Activated CD8-positive, alpha-beta memory T cell treated with anti-CD3 and anti-CD28 coated beads, Interleukin-2, amount 10 ng/mL, durations not matched to agents 7 days and 5 days (primary cell): ENCODE data around the gene EIF4H. TPM values are rescaled to one million over a fixed set of nuclear protein-coding genes. Genes with fewer than 3 reads are reported as not detected.
"Not testable (repeated sequence)": the region's sequence is repeated elsewhere in the genome, so short reads cannot be mapped to it uniquely, and the experiment has no call there.

Experiments used
- ATAC-seq: fragments of 150-1000 bp; cut with Tn5 transposase; one replicate; pipeline ENCODE4 v1.10.0; 2021; ENCODE audit warnings: moderate library complexity
- CTCF ChIA-PET: fragments of 350-600 bp; sonication (Branson Sonifier 250); formaldehyde crosslinking; loops from one replicate; lab custom pipeline; 2021; ENCODE audit warnings: antibody characterized with exemption; lab: Charles Lee
- DNase-seq: peaks from one replicate; pipeline ENCODE4 v3.0.0-alpha.2; 2020
- H3K27ac Mint-ChIP-seq: one replicate; pipeline ENCODE4 v1.8.0; 2021; ENCODE audit warnings: mild to moderate bottlenecking, mixed read lengths
- H3K27me3 Mint-ChIP-seq: one replicate; pipeline ENCODE4 v1.8.0; 2021; ENCODE audit warnings: mixed read lengths
- H3K36me3 Mint-ChIP-seq: one replicate; pipeline ENCODE4 v1.8.0; 2021; ENCODE audit warnings: mild to moderate bottlenecking, mixed read lengths
- H3K4me1 Mint-ChIP-seq: one replicate; pipeline ENCODE4 v1.8.0; 2021; ENCODE audit warnings: mixed read lengths
- H3K4me3 Mint-ChIP-seq: one replicate; pipeline ENCODE4 v1.8.0; 2021; ENCODE audit warnings: mild to moderate bottlenecking, moderate library complexity, mixed read lengths
- H3K9me3 Mint-ChIP-seq: one replicate; pipeline ENCODE4 v1.8.0; 2022; ENCODE audit warnings: low read depth, mixed read lengths
- total RNA-seq, 2 experiments: library from RNA; stranded (reverse); gene quantifications; one replicate each; pipeline ENCODE4 v1.2.3, GENCODE V29; 2021

EIF4H gene
- total RNA-seq, 2 experiments from 2014 or later: 278 to 322 TPM

GRCh38 chr7:74194686-74195085 lies 20.5 kb downstream of the EIF4H start:
- H3K4me3 Mint-ChIP-seq: no peak overlapping the region
- CTCF ChIA-PET: interaction anchor here (1.5 to 5.7 kb wide), 3 partner anchors 11 to 207 kb away, joined by 3 to 38 read pairs (median 6); no protein-coding TSS in a partner anchor
- no peaks in the 10 kb centered on the region for H3K9me3 Mint-ChIP-seq
- H3K4me1 Mint-ChIP-seq: peaks cover 16% of the 10 kb centered on the region
- DNase-seq: no peak
- no peaks in the 10 kb centered on the region for H3K27me3 Mint-ChIP-seq
- peak overlapping the region; percentile 77 for H3K27ac Mint-ChIP-seq
- ATAC-seq: no peak
- peaks cover 57% of the 10 kb centered on the region for H3K36me3 Mint-ChIP-seq

DNA sequence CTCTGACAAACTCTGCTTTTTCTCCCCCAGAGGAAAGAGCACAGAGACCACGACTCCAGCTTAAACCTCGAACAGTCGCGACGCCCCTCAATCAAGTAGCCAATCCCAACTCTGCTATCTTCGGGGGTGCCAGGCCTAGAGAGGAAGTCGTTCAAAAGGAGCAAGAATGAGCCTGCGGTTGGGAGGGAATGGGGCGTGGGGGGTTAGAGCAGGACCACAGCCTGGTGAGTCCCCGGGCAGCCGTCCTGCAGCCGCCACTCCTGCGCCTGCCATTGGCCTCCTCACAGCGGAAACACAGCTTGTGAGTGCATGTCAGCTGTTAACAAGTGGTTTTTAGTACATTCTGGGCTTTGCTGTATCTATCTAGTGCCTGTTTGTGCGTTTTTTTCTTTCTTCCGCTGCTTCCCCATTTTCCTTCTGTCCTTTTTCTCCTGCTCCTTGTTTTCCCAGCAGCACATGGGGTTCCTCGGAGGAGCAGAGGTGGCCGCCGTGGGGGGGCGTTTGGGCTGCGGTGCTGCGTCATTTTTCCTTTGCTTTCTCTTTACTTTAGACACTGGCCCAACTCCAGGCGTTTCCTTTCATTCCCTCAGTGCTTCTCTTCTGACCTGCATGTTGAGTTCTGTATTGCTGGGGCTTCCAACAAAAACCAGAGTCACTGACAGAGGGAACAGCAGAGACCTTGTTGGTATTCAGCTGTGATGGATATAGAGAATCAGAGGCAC lies 21.1 kb downstream of the EIF4H start:
- peak; percentile 62 for ATAC-seq
- peaks cover 16% of the 10 kb centered on the region for H3K4me1 Mint-ChIP-seq
- not testable (repeated sequence) for H3K27me3 Mint-ChIP-seq, H3K4me3 Mint-ChIP-seq, DNase-seq, H3K9me3 Mint-ChIP-seq
- H3K36me3 Mint-ChIP-seq: peaks cover 50% of the 10 kb centered on the region
- H3K27ac Mint-ChIP-seq: peak overlapping the region; percentile 77
- CTCF ChIA-PET: interaction anchor here (1.5 to 5.7 kb wide), 2 partner anchors 10 to 206 kb away, joined by 6 to 38 read pairs; no protein-coding TSS in a partner anchor

- not testable (repeated sequence) for ATAC-seq, H3K27me3 Mint-ChIP-seq, H3K9me3 Mint-ChIP-seq, H3K4me3 Mint-ChIP-seq, DNase-seq
- Mint-ChIP-seq H3K4me1 (peaks cover 16% of the 10 kb centered on the region), H3K36me3 (peaks cover 43% of the 10 kb centered on the region), H3K27ac (peak overlapping the region; percentile 46)
- CTCF ChIA-PET: interaction anchor here (2.1 to 2.7 kb wide), 2 partner anchors 11 to 205 kb away, joined by 6 to 17 read pairs; no protein-coding TSS in a partner anchor
These were observed 22.0 kb downstream of the EIF4H start for GRCh38 chr7:74195968-74196654.

- H3K36me3 Mint-ChIP-seq: peaks cover 33% of the 10 kb centered on the region
- no peak for ATAC-seq
- CTCF ChIA-PET: interaction anchor here (0.7 to 2.7 kb wide), 3 partner anchors 9 to 291 kb away, joined by 3 to 17 read pairs (median 6); no protein-coding TSS in a partner anchor
These were observed 23.4 kb downstream of the EIF4H start for GRCh38 chr7:74197449-74198124.

DNA sequence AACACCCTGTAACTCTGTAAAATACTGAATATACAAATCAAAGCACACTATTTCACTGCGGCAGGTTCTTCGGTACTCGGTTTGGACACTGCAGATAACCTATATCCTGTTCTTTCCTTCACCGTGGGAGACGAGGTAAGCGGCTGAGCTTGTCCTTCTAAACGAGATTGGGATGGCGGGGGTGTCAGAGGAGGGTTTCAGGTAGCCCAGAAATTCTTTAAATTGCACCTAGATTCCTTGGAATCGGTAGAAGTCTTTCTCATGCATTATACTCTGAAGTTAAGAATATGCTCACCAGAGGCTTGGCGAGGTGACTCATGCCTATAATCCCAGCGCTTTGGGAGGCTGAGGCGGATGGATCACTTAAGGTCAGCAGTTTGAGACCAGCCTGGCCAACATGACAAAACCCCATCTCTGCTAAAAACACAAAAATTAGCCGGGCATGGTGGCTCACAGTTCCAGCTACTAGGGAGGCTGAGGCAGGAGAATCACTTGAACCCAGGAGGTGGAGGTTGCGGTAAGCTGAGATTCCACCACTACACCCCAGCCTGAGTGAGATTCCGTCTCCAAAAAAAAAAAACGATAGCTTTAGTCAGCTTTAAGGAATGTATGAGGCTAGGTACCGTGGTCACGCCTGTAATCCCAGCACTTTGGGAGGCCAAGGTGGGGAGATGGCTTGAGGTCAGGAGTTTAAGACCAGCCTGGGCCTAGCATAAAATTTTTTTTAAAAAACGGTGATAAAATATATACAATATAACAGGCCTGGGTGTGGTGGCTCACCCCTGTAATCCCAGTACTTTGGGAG lies 25.6 kb downstream of the EIF4H start:
- ATAC-seq (no peak), DNase-seq (no peak)
- Mint-ChIP-seq H3K4me1 (peaks cover 18% of the 10 kb centered on the region), H3K27ac (no peak overlapping the region), H3K4me3 (no peak overlapping the region), H3K36me3 (peaks cover 16% of the 10 kb centered on the region), H3K27me3 (peaks cover 3% of the 10 kb centered on the region), H3K9me3 (no peaks in the 10 kb centered on the region)
- CTCF ChIA-PET: interaction anchor here (0.9 to 3.2 kb wide), 4 partner anchors 8 to 206 kb away, joined by 3 to 24 read pairs (median 4); no protein-coding TSS in a partner anchor

More at GRCh38 chr7:74197449-74198124, 23.4 kb downstream of the EIF4H start:
- no peak for DNase-seq
- H3K27me3 Mint-ChIP-seq: no peaks in the 10 kb centered on the region
- H3K4me3 Mint-ChIP-seq: no peak overlapping the region
- no peaks in the 10 kb centered on the region for H3K9me3 Mint-ChIP-seq
- H3K27ac Mint-ChIP-seq: peak overlapping the region; percentile 40
- H3K4me1 Mint-ChIP-seq: peaks cover 16% of the 10 kb centered on the region

DNA sequence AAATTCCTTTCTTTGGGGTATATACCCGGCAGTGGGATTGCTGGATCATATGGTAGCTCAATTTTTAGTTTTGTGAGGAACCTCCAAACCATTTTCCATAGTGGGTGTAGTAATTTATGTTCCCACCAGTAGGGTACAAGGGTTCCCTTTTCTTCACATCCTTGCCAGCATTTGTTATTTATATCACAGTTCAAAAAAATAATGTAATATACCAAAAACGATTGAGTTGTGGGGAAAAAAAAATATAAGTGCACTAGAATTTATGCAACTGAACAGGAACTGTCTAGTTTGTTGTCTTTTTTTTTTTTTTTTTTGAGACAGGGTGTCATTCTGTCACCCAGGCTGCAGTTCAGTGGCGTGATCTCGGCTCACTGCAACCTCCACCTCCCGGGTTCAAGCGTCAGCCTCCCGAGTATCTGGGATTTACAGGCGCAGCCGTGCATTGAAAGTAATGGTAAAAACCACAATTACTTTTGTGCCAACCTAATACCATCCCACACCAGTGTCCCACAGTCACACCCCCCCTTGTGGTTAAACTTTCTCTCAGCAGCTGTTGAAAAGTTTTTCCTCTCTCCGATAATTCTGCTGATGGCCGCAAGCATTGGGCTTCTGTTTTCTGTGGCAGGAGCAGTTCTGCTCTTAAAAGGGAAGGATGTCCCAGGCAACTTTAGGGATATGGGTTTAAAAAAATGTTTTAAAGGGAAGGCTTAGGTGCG lies 28.8 kb downstream of the EIF4H start:
- no peaks in the 10 kb centered on the region for H3K9me3 Mint-ChIP-seq

DNA sequence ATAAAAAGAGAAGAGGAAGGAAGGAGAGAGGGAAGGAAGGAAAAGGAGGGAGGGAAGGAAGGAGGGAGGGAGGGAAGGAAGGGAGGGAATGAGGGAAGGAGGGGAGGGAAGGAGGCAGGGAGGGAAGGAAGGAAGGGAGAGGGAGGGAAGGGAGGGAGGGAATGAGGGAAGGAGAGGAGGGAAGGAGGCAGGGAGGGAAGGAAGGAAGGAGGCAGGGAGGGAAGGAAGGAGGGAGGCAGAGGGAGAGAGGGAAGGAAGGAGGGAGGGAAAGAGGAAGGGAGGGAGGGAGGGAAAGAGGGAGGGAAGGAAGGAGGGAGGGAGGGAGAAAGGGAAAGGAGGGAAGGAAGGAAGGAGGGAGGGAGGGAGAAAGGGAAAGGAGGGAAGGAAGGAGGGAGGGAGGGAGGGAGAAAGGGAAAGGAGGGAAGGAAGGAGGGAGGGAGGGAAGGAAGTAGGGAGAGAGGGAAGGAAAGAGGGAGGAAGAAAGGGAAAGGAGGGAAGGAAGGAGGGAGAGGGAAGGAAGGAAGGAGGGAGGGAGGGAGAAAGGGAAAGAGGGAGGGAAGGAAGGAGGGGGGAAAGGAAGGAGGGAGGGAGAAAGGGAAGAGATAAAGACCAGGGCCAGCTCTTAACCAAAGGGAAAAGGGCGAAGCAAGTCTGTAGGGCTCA lies 29.9 kb downstream of the EIF4H start:
- Mint-ChIP-seq H3K27me3 (peaks cover 3% of the 10 kb centered on the region), H3K4me3 (no peak overlapping the region), H3K9me3 (no peaks in the 10 kb centered on the region), H3K4me1 (peaks cover 15% of the 10 kb centered on the region), H3K27ac (peak overlapping the region; percentile 49), H3K36me3 (no peaks in the 10 kb centered on the region)
- CTCF ChIA-PET: interaction anchor here (0.8 to 10.1 kb wide), 6 partner anchors 11 to 197 kb away, joined by 3 to 197 read pairs (median 14); partner anchors contain the start of gene CLIP2
- ATAC-seq (no peak), DNase-seq (no peak)

More for the DNA sequence above, 28.8 kb downstream of the EIF4H start:
- no peak overlapping the region for H3K27ac Mint-ChIP-seq
- no peak overlapping the region for H3K4me3 Mint-ChIP-seq
- peaks cover 1% of the 10 kb centered on the region for H3K36me3 Mint-ChIP-seq
- peaks cover 12% of the 10 kb centered on the region for H3K4me1 Mint-ChIP-seq
- no peak for ATAC-seq
- H3K27me3 Mint-ChIP-seq: peaks cover 3% of the 10 kb centered on the region
- no peak for DNase-seq
- CTCF ChIA-PET: interaction anchor here (0.8 to 10.1 kb wide), 7 partner anchors 10 to 198 kb away, joined by 3 to 197 read pairs (median 3); partner anchors contain the start of gene EIF4H

DNA sequence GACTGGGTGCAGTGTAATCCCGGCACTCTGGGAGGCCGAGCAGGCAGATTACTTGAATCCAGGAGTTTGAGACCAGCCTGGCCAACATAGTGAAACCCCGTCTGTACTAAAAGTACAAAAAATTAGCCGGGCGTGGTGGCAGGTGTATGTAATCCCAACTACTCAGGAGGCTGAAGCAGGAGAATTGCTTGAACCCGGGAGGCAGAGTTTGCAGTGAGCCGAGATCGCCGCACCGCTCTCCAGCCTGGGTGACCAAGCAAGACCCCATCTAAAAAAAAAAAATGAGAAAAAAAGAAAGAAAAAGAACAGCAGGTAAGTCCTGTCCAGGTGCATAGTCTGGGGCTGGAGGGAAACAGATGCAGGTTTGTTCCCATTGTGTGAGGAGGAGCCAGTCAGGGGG lies 31.9 kb downstream of the EIF4H start:
- CTCF ChIA-PET: interaction anchor here (0.6 to 10.1 kb wide), 61 partner anchors 8 to 681 kb away, joined by 3 to 197 read pairs (median 5); partner anchors contain the start of genes CLIP2, LIMK1 and RFC2
- ATAC-seq, H3K4me3 Mint-ChIP-seq, H3K27me3 Mint-ChIP-seq, H3K9me3 Mint-ChIP-seq, DNase-seq, H3K27ac Mint-ChIP-seq, H3K36me3 Mint-ChIP-seq: not testable (repeated sequence)
- peaks cover 30% of the 10 kb centered on the region for H3K4me1 Mint-ChIP-seq

DNA sequence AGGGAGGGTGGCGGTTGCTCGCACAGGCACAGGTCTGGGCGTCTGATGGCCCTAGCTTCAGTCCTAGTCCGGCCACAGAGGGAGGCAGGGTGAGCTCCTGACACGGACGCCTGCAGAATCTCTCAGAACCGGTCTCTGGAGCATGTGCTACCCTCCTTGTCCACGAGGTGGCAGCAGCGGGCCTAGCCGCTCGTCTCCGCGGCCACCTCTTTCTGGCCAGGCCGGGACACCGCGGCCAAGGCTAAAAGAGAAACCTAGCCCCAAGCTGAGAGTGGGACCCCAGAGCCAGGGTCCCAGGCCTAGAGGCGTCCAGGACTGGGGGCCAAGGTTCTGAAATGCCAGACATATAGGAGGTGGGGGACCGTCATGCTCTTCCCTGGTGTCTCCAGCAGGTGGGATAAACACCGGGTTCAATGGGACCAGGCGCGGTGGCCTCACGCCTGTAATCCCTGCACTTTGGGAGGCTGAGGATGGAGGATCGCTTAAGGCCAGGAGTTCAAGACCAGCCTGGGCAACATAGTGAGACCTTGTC lies 32.5 kb downstream of the EIF4H start:
- H3K27me3 Mint-ChIP-seq: peaks cover 3% of the 10 kb centered on the region
- no peak overlapping the region for H3K4me3 Mint-ChIP-seq
- CTCF ChIA-PET: interaction anchor here (0.6 to 10.1 kb wide), 61 partner anchors 9 to 681 kb away, joined by 3 to 197 read pairs (median 5); partner anchors contain the start of genes CLIP2, LIMK1 and RFC2
- no peaks in the 10 kb centered on the region for H3K9me3 Mint-ChIP-seq
- no peak overlapping the region for H3K27ac Mint-ChIP-seq
- ATAC-seq (peak; percentile 75), DNase-seq (peak; percentile 85)
- H3K4me1 Mint-ChIP-seq: peaks cover 32% of the 10 kb centered on the region
- peaks cover 2% of the 10 kb centered on the region for H3K36me3 Mint-ChIP-seq

DNA sequence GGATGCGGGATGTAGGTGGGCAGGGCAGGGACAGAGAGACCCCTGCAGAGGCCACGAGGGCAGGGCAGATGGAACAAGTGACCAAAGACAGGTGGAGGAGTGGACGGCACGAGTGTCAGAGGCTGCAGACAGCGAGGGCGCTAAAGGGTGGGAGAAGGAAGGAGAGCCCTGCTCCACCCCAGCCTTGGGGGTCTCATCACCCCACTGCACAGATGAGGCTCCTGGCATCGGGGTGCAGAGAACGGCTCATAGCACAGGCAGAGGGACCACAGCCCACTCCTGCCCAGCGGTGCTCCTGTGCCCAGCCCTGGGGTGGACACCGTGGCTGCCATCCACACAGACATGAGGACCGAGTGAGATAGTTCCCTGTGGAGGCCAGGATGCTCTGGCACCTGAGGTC lies 33.4 kb downstream of the EIF4H start:
- no peak overlapping the region for H3K4me3 Mint-ChIP-seq
- CTCF ChIA-PET: interaction anchor here (1.2 to 10.1 kb wide), 24 partner anchors 9 to 243 kb away, joined by 3 to 197 read pairs (median 14); partner anchors contain the start of genes CLIP2, LIMK1 and RFC2
- H3K27me3 Mint-ChIP-seq: peaks cover 3% of the 10 kb centered on the region
- peaks cover 2% of the 10 kb centered on the region for H3K36me3 Mint-ChIP-seq
- no peak for ATAC-seq
- DNase-seq: no peak
- no peak overlapping the region for H3K27ac Mint-ChIP-seq
- no peaks in the 10 kb centered on the region for H3K9me3 Mint-ChIP-seq
- H3K4me1 Mint-ChIP-seq: peaks cover 35% of the 10 kb centered on the region

DNA sequence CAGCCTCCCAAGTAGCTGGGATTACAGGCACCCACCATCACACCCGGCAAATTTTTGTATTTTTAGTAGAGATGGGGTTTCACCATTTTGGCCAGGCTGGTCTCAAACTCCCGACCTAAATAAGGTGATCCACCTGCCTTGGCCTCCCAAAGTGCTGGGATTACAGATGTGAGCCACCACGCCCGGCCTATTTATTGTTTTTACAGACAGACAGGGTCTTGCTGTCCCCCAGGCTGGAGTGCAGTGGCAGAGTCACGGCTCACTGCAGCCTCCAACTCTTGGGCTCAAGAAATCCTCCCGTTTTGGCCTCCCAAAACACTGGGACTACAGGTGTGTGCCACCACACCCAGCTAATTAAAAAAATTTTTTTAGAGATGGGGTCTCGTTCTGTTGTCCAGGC lies 34.1 kb downstream of the EIF4H start:
- not testable (repeated sequence) for DNase-seq, ATAC-seq, H3K4me3 Mint-ChIP-seq, H3K36me3 Mint-ChIP-seq, H3K9me3 Mint-ChIP-seq, H3K27ac Mint-ChIP-seq, H3K27me3 Mint-ChIP-seq
- peaks cover 36% of the 10 kb centered on the region for H3K4me1 Mint-ChIP-seq
- CTCF ChIA-PET: interaction anchor here (0.7 to 10.1 kb wide), 9 partner anchors 8 to 303 kb away, joined by 3 to 197 read pairs (median 28); no protein-coding TSS in a partner anchor
